HG02571 (cell line): ENCODE results near the gene KCNIP4.

ENCODE experiments used
- ATAC-seq: cut with Tn5 transposase; IDR thresholded peaks from one replicate; pipeline ENCODE4 v1.9.1; 2021; ENCODE audit warnings: mild to moderate bottlenecking, moderate library complexity; ENCODE audit not compliant: unreplicated experiment

The KCNIP4 gene

DNA sequence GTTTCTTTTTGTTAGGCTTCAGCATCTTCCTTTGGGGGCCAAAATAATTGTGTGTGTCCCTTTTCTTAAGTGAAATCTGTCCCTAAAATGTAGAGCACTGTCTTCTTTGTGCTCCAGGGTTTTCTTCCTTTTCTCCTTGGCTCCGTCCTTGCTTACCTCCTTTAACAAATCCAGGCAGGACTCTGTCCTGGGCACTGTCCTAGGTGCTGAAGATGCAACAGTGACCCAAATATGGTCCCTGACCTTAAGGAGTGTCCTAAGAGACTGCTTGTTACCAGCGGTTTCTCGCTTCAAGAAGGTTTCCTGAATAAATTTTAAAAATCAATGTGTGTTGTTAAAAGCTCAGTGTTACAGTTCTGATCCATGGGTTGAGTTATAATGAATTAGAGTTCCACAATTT lies 471.8 kb downstream of the KCNIP4 start:
- no peak for ATAC-seq

DNA sequence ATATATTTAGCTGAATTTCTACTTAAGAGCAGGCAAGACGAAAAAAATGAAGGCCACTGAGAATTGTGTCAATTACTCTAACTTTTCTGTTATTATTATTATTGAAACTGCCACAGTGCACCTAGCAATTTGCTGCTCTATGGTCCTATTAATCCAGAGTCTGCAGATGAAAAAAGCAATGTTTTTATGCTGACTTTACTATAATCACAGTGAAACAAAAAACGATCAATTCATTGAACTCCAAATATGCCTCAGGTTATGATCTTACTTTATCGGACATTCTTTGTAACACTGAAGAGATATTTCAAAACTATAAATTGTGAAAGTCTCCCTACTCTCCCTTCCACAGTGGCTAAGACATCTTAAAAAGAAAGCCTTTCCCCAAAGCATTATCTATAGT lies 474.4 kb downstream of the KCNIP4 start:
- ATAC-seq: no peak

DNA sequence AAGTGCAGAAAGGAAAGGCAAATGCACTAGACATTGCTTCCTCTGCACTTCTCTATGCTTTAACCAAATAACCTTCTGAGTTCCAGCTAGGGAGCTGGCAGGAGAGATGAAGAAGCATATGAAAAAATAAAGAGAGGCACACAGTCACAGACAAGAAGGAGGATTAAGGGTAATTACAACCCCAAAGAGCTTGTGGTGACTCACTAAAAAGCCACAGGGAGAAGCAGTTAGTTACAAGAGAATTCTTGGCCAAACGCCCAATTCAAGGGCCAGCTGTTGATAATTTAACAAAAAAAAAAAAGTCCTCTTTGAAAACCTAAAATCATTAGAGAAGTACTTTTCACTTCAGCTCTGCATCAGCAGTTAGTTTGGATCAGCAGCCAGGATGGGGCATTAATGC lies 478.0 kb downstream of the KCNIP4 start:
- ATAC-seq: no peak

DNA sequence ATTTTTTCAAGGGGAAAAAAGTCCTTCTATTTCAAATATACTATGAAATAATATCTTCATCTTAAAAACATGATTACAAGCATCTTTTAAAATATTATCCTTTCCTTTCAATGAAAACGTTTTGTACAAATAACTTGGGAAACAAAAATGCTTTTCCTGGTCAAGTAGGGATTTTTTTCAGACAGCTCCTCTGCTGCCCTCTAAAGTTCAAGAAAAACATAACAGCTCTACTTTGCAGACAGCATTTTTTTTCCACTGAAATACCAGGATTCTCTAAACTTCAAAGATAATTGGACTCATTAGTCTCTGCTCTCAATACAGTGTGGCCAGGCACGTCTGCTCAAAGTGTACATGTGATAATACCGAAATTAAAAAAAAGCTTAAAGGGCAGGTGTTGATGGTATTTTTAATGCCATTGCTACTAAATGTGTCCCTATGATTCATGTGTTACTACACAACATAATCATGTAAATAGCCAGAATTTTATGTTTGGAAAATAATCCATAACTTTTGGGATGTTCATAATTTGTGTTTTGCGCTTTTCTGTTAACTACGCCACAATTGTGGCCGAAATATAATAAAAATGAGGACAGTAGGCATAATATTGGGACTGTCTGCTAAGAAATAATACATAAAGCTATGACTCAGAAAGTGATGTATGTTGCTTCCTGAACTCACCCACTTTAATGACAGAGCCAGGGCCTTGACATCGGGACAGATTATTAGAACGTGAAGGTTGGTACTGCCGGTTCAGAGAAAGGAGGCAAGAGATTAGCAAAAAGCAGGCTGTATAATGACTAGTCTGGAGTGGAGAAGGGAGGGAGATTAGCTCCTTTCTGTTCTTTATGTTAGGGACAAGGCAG lies 478.9 kb downstream of the KCNIP4 start:
- ATAC-seq: no peak

DNA sequence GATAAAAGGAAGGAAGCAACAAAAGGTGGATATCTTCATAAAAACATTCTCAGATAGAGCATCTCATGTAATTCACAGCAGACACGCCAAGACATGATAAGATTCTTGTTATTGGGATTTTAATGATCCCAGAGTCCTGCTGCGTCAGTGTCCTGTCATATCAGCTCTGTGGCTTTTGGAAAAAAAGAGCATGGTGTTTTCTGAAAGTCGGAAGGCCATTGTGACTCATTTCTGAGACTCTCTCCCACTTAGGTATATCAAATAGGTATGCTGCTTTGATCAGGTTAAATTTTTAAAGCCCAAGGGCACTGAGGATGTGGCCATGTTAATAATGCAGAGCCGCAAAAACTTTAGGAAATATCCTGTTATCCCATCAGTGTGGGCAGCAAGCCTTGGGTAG lies 481.0 kb downstream of the KCNIP4 start:
- no peak for ATAC-seq

DNA sequence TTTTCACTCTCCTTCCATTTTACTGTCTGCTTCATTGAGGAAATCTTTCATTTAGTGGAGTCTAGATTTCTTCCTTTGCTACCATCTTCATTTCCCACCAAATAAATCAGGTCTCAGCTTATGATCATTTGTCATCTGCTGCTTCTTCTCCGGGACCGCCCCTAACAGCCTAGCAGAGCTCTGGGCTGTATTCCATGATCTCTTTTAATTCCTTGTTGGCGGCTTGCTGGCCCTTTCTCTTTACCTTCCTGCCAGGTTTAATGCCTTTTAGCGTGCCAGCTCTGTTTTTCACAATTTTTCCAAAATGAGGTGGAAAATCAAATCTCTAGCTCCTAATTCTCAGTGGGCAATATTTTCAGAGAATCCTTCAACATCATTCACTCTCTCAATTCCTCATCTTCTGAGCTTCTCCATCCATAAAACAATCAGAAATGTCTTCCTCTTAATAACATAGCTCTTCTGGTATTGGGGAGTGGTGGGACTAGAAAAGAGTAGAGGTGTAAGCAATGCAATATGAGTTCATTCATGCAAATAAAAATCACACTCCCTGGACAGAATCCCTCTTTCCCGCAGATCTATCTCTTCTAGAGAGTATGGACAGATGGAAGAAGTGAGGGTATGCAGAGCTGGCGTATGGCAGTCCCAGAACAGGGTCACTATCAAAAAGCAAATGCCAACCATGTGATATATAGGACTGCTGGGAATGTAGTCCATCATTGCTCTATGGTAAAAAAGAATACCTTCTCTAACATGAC lies 491.3 kb downstream of the KCNIP4 start:
- ATAC-seq: no peak

DNA sequence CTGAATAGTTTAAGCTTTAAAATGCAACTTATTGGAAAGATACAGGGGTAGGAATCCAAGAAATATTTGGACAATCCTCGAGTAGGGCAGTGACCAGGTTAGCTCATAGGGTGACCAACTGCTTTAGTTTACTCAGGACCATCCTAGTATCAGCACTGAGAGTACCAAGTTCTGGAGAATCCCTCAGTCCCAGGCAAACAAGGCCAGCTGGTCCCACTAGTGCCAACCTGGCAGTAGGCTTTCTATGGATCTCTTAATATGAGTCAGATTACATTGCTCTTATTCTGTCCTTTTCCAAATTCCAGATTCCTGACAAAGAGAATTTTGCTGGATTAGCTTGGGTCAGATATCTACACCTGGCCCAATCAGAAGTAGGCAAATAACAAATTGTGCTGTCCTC lies 493.7 kb downstream of the KCNIP4 start:
- ATAC-seq: no peak

DNA sequence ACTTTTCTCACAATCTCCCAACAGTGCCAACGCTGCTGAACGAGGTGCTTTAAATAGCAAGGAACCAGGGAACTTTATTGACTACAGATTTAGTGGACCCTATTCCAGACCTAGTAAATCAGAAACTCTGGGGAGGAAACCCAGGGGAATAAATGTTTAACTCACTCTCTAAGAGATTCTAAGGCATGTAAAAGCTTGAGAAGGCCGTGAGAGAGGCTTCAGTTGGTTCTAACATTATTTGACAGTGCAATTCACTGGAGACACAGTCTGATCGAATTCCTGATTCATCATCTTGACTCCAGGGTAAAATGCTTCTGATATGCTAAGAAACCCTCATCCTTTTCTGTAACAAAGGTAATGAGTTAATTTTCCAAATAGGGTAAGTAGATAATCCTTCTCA lies 494.4 kb downstream of the KCNIP4 start:
- no peak for ATAC-seq

DNA sequence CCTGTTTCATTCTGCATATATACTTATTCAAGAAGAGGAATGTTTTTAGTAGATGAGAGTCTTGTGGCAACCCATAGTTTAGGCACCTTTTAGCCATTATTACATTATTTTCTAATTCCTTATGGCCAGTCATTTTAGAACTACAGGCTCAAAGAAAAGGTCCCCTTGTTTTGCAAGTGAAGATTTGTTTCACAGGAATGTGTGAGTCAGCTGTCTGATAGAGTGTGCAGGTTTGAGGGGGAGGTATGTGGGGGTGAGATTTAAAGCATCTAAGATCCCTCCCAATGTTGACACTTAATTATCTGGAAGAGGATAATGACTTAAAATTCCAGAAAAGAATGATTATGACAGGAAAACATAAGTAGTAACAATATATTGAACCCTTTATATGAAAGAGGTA lies 495.6 kb downstream of the KCNIP4 start:
- ATAC-seq: no peak

DNA sequence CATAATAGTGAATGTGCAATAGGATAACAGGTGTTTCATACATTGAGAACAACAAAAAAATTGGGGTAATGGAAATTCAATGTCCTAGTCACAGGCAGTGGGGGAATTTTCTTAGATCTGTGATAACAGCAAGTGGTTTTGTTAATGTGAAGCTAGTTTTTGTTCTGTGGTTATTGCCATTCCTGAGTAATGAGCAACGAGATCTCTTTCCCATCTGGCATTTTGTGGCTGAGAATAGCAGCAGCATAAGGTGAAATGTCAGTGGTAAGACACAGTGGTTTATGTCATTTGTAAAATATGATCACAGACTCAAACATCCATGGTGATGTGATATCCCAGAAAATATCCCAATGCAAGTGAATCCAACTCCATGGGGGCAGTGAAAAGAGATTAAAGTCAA lies 497.5 kb downstream of the KCNIP4 start:
- ATAC-seq: no peak

DNA sequence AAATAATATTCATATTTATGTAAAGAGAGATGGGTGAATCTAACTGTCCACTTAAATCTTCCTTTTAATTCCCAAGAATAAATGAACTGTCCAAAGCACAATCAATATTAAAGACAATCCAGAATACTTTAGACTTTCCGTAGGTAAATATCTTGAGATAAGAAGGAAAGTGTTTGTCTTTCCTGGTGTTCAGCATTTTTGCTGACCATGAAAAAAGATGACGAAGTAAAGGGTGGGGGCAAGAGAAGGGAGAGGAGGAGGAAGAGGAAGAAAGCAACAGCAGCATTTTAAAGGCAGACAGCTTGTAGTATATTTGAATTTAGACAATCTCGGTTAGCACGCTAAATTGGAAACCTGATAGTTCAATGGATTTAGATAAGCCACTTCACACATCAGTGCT lies 498.2 kb downstream of the KCNIP4 start:
- ATAC-seq: no peak

DNA sequence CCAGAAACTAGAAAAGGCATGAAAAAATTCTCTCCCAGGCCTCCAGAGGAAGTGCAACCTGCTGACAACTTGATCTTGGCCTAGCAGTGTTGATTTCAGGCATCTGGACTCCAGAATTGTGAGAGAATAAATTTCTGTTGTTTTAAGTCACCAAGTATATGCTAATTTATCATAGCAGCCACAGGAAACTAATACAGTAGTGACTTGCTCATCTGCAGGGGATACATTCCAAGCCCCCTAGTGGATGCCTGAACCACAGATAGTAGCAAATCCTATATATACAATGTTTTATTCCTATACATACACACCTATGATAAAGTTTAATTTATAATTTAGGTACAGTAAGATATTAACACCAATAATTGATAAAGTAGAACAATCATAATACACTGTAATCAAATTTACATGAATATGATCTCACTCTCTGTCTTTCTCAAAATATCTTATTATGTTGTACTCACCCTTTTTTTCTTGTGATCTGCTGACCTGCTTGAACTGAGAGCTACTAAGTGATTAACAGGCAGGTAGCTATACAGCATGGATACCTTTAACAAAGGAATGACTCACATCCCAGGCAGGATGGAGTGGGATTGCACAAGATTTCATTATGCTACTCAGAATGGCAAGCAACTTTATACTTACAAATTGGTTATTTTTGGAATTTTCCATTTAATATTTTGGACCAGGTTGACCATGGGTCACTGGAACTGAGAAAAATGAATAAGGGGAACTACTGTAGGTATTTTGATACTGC lies 501.1 kb downstream of the KCNIP4 start:
- no peak for ATAC-seq

DNA sequence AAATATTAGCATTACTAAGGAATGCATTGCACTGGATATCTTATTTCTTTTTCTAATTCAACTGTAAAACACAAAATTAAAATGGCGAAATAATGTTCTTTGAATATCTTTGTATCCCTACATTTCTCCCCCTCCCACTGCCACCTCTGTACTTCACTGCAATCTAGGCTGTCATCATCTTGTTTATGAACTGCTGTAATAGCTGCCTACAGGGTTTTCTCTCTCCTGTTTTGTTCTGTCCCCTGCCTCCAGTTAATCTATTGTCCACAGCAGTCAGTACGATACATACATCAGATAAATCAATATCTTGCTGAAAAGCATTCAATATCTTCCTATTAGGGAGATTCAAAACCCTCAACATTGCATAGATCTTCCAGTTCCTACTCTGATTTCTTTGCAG lies 528.4 kb downstream of the KCNIP4 start:
- no peak for ATAC-seq

DNA sequence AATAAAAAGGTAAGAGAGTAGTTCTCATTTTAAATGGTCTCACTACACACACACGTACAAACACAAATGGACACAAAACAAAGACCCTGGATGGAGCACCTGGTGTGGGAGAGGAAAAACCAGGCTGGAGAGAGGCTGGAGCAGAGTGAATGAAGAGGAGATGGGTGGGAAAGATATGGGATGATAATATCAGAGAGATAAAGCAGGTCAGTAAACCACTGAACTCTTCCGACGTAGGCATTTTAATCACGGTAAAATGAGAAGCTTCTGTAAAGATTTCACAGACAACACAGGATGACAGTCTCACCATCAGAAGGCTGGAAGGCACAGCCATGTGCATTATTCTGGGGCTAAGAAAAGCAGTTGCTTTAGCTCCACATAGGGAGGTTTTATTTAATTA lies 532.8 kb downstream of the KCNIP4 start:
- ATAC-seq: no peak

DNA sequence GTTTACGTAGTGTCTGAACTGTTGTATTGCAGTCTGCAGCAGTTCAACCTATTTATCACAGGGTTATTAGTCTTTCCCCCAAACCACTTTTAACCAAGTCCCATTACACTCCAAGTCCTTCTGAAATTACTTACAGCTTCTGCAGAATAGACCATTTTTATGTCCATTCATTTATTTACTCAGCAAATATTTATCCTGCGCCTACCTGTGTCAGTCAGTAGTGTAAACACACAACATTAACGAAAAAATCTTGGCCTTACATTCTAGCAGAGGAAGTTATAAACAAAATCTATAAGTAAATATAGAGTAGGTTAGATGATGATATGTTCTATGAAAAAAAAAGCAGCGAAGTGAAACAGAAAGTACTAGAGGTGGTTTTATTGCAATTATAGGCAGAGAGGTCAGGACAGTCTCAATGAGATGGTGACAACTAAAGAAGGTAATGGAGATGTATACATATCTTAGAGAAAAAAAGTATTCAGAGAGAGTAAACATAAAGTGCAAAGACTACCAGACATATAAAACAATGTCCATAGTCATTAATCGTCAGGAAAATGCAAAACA lies 534.7 kb downstream of the KCNIP4 start:
- ATAC-seq: no peak

DNA sequence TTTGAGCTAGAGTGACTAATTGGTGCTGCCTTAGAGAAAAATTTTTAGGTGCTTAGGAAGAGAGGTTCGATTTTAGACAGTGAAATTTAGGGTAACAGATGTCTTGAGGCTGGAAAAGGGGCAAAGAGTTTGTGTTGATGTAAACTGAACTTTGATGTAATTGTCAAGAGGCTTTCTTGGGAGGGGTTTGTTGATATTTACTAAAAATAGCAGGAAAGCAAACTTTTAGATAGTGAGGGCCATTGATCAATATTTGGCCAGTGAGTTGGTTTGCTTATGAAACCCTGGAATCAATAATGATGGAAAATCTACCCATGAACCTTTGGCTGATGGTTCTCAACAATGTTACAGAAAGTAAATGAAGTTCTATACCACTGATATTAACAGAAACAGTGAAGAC lies 537.5 kb downstream of the KCNIP4 start:
- no peak for ATAC-seq

DNA sequence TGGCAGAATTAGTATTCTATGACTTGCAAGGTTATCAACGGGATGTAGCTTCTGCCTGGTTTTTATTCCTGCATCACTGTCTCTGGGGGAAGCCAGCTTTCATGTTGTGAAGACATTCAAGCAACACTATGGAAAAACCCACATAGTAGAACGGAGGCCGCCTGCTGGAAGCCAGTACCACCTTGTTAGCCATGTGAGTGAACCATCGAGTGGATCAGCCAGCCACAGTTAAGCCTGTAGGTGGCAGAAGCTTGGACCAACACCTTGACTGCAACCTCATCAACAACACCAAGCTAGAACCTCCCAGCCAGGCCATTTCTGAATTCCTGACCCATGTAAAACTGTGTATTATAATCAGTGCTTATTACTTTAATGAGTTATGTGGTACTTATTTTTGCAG lies 538.2 kb downstream of the KCNIP4 start:
- ATAC-seq: no peak

DNA sequence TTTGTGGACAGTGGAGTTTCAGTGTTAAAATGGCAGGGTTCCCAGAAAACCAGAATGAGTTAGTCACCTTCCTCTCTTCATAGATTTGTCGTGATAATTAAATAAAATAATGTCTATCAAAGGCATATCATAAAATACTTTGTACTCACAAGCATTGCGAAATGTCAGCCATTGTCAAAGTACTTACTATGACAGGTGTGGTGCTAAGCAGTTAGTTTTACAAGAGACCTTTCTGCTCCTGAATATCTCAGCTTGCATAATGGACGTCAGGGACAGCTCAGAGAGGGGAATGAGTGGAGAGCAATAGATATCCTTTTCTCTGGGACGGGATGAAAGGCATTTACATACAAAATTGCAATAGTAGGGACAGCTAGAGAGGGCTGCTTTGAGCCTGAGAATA lies 560.9 kb downstream of the KCNIP4 start:
- no peak for ATAC-seq

DNA sequence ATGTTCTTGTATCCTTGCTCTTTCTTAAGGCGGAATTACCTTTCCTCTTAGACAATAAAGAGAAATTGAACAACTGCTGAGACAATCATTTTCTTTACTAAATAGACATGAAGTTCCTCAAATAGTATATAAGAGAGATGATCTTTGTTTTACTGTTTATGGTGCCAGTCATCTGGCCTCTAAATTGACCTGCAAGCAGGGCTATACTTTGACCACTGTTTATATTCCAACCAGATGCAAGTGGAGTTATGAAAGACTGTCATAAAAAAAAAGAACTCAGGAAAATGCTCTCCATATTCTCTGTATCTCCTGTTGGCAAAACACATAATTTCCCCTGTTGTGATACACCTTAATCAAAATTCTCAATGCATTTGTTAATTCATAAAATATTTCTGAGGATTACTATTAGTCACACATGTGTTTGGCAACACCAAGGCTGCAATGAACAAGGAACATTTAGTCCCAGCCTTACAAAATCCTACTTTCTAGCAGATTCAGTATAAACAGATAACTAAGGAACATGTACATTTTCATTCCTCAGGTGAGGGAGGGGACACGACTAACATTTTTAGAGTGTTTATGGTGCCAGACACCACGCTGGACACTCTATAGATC lies 562.3 kb downstream of the KCNIP4 start:
- no peak for ATAC-seq

DNA sequence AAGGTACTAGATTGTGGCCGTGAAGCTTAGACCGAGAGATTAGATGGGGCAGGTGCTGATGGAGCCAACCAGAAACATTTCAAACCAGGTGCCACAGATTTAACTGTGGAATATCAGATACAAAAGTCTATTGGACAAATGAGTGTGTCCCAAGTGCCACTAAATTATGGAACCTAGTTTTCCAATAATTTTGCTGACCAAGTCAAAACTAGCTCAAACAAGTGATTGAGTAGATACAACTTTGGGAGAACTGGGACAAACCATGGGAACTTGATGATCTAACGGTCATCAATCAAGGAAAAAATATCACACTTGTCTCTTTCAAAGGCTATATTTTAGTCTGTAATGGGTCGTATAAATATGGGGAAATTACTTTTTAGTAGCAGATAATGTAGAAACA lies 562.9 kb downstream of the KCNIP4 start:
- no peak for ATAC-seq

DNA sequence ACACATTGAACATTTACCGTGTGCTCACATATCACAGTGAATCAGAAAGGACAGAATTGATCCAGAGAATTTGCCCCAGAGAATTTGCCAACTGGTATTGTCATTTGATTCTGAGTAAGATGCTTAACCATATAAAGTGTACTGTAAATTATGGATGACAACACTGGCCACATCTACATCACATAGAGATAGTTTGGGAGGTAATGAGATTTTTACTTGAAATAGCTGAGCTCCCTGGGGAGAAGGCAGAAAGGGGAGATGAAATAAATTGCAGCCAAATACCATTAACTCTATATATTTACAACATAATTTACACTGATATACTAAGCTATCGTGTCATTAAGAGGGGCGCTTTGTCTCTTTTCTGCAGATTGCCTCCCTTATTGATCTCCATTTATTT lies 564.0 kb downstream of the KCNIP4 start:
- no peak for ATAC-seq
